Measurements from ENCODE around the gene RCSD1.

Gene RCSD1

DNA sequence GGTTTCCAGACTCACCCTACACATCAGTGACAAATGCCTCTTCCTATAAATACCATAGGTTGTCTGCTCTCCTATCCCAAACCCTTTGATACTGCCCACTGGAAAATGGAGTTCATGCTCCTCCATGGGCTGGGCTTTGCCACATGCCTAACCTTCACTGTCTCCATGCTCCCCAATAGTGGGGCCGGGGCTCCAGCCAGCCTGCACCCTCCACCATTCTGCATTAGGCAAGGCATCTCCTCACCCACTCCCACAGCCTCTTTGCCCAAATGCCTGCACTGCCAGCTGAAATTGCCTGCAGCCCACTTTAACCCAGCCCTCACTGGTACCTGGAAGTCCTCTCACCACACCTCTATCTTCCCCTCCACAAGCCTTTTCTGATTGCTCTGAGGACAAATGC is 73.5 kb downstream of the RCSD1 start:
- Histone ChIP-seq H3K4me3 (ENCODE audit: low read length, poor library complexity, severe bottlenecking) (no peak overlapping the region), H3K4me2 (ENCODE audit: low read depth, low read length, poor library complexity, severe bottlenecking) (no peak overlapping the region), H2AFZ (ENCODE audit: low read length) (no peak overlapping the region), H3K27me3 (ENCODE audit: insufficient read depth, low read length, poor library complexity, severe bottlenecking) (no peaks in the 10 kb centered on the region), H3K4me1 (ENCODE audit: insufficient read depth, low read length, poor library complexity, severe bottlenecking) (peaks cover under 1% of the 10 kb centered on the region), H3K9me3 (ENCODE audit: insufficient read depth, low read depth, low read length) (no peaks in the 10 kb centered on the region), H3K9me2 (replicated peaks; ENCODE audit: low read depth, low read length) (no peaks in the 10 kb centered on the region), H3K9ac (ENCODE audit: low read depth, low read length, poor library complexity, severe bottlenecking) (no peak overlapping the region), H3K79me2 (ENCODE audit: insufficient read depth, low read length) (no peaks in the 10 kb centered on the region), H3K36me3 (ENCODE audit: insufficient read depth, low read length) (peaks cover 38% of the 10 kb centered on the region; the same call in 1 of the 2 replicates), H4K20me1 (ENCODE audit: insufficient read depth, low read length, poor library complexity, severe bottlenecking) (no peaks in the 10 kb centered on the region), H3F3A (ENCODE audit: low read depth) (no peaks in the 10 kb centered on the region)
- TF ChIP-seq EZH2phosphoT487 (IDR thresholded peaks at IDR 0.05; ENCODE audit: borderline replicate concordance), result no peak
- TF ChIP-seq, protein P1, sequence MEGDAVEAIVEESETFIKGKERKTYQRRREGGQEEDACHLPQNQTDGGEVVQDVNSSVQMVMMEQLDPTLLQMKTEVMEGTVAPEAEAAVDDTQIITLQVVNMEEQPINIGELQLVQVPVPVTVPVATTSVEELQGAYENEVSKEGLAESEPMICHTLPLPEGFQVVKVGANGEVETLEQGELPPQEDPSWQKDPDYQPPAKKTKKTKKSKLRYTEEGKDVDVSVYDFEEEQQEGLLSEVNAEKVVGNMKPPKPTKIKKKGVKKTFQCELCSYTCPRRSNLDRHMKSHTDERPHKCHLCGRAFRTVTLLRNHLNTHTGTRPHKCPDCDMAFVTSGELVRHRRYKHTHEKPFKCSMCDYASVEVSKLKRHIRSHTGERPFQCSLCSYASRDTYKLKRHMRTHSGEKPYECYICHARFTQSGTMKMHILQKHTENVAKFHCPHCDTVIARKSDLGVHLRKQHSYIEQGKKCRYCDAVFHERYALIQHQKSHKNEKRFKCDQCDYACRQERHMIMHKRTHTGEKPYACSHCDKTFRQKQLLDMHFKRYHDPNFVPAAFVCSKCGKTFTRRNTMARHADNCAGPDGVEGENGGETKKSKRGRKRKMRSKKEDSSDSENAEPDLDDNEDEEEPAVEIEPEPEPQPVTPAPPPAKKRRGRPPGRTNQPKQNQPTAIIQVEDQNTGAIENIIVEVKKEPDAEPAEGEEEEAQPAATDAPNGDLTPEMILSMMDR (conservative IDR thresholded peaks at IDR 0.05; ENCODE audit: low read length), result no peak

- Histone ChIP-seq H3K9ac (ENCODE audit: low read depth, low read length, poor library complexity, severe bottlenecking) (no peak overlapping the region), H3K9me3 (ENCODE audit: insufficient read depth, low read depth, low read length) (no peaks in the 10 kb centered on the region), H2AFZ (ENCODE audit: low read length) (no peak overlapping the region), H3F3A (ENCODE audit: low read depth) (no peaks in the 10 kb centered on the region), H4K20me1 (ENCODE audit: insufficient read depth, low read length, poor library complexity, severe bottlenecking) (no peaks in the 10 kb centered on the region), H3K4me1 (ENCODE audit: insufficient read depth, low read length, poor library complexity, severe bottlenecking) (peaks cover 7% of the 10 kb centered on the region), H3K27me3 (ENCODE audit: insufficient read depth, low read length, poor library complexity, severe bottlenecking) (no peaks in the 10 kb centered on the region), H3K4me3 (ENCODE audit: low read length, poor library complexity, severe bottlenecking) (no peak overlapping the region), H3K79me2 (ENCODE audit: insufficient read depth, low read length) (no peaks in the 10 kb centered on the region), H3K9me2 (replicated peaks; ENCODE audit: low read depth, low read length) (no peaks in the 10 kb centered on the region), H3K4me2 (ENCODE audit: low read depth, low read length, poor library complexity, severe bottlenecking) (no peak overlapping the region), H3K36me3 (ENCODE audit: insufficient read depth, low read length) (peaks cover 28% of the 10 kb centered on the region; the same call in 1 of the 2 replicates)
- TF ChIP-seq, protein P1 (conservative IDR thresholded peaks at IDR 0.05; ENCODE audit: low read length), result no peak
- TF ChIP-seq EZH2phosphoT487 (IDR thresholded peaks at IDR 0.05; ENCODE audit: borderline replicate concordance), result no peak
These were observed 74.7 kb downstream of the RCSD1 start for GRCh38 chr1:167704715-167705114.

DNA sequence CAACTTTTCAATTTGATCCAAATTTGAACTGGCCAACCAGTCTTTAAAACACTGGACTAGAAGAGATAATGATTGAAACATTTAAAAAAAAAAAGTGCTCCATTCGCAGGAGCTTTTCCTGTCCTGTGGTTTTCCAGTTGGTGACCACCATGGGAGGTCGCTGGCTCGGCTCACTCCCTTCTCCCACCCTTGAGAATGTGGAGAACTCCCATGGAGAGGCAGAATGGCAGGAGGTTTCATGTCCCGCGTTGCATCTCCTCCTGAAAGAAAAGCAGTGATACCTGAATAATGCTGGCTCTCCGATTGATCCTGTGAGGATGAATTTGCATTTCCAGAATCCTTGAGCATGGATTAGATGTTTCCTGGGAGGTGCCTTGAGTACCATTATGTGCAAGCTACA is 75.2 kb downstream of the RCSD1 start:
- no peak overlapping the region for H2AFZ ChIP-seq (ENCODE audit: low read length)
- no peaks in the 10 kb centered on the region for H4K20me1 ChIP-seq (ENCODE audit: insufficient read depth, low read length, poor library complexity, severe bottlenecking)
- no peak for TF ChIP-seq EZH2phosphoT487 (IDR thresholded peaks at IDR 0.05; ENCODE audit: borderline replicate concordance)
- TF ChIP-seq, protein P1 (conservative IDR thresholded peaks at IDR 0.05; ENCODE audit: low read length), result no peak
- H3K4me1 ChIP-seq (ENCODE audit: insufficient read depth, low read length, poor library complexity, severe bottlenecking), result peaks cover 7% of the 10 kb centered on the region
- H3K9me3 ChIP-seq (ENCODE audit: insufficient read depth, low read depth, low read length), result no peaks in the 10 kb centered on the region
- H3K36me3 ChIP-seq (ENCODE audit: insufficient read depth, low read length), result peaks cover 24% of the 10 kb centered on the region; the same call in 1 of the 2 replicates
- H3K4me3 ChIP-seq (ENCODE audit: low read length, poor library complexity, severe bottlenecking), result no peak overlapping the region
- no peak overlapping the region for H3K4me2 ChIP-seq (ENCODE audit: low read depth, low read length, poor library complexity, severe bottlenecking)
- no peaks in the 10 kb centered on the region for H3K9me2 ChIP-seq (replicated peaks; ENCODE audit: low read depth, low read length)
- H3K27me3 ChIP-seq (ENCODE audit: insufficient read depth, low read length, poor library complexity, severe bottlenecking), result no peaks in the 10 kb centered on the region
- H3K79me2 ChIP-seq (ENCODE audit: insufficient read depth, low read length), result no peaks in the 10 kb centered on the region
- no peak overlapping the region for H3K9ac ChIP-seq (ENCODE audit: low read depth, low read length, poor library complexity, severe bottlenecking)
- no peaks in the 10 kb centered on the region for H3F3A ChIP-seq (ENCODE audit: low read depth)
